Activated CD8-positive, alpha-beta memory T cell treated with anti-CD3 and anti-CD28 coated beads, Interleukin-2, amount 50 U/mL, for 4 hours (primary cell): Measurements from ENCODE around the gene DXO.

Experiments
- DNase-seq: peaks from one replicate; pipeline ENCODE4 v3.0.0-alpha.2; 2020

The DXO gene

GRCh38 chr6:31920811-31921210 lies 51.1 kb downstream of the DXO start:
- DNase-seq, result no peak
